ENCODE measurements around the gene ABCC9. TPM values are rescaled to one million over a fixed set of nuclear protein-coding genes. Genes with fewer than 3 reads are reported as not detected.
A peak's percentile ranks its signal among the peaks of the same experiment; 100 is the strongest.
"Not testable (repeated sequence)": the region's sequence is repeated elsewhere in the genome, so short reads cannot be mapped to it uniquely, and the experiment has no call there.

Gene ABCC9
- total RNA-seq, 1 donor from 2014 or later = 32.6 TPM

DNA sequence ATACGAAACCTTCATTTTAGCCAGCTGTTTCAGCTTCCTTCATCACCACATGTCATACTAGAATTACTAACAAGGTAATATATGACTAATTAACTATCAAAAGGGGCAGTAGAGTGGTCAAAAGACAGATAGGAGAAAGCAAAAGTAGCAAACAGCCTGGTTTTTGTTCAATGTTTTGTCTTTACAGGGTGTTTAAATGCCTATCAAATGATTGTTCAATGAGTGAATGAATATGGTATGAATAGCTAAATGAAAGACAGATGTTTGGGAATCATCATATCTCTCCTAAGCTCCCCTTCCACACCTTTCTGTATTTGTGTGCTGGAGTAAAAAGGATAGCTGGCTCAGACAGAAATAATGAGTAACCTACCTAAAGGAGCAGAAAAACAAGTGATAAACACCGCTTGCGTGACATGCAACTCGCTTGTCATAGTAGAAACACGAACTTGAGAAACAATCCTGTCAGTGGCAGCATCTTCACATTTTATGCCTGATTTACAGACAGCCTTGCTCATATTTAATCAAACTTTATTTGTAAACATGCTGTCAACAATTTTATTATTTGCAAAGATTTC lies 34.2 kb downstream of the ABCC9 start:
- no peak overlapping the region for H3K4me3 ChIP-seq
- no peak overlapping the region for H3K27ac ChIP-seq
- no peaks in the 10 kb centered on the region for H3K9me3 ChIP-seq
- no peaks in the 10 kb centered on the region for H3K27me3 ChIP-seq
- ATAC-seq (no peak), DNase-seq (no peak)
- intact Hi-C loops (cut with DNase I) = no loop called here
- TF ChIP-seq, protein P1, sequence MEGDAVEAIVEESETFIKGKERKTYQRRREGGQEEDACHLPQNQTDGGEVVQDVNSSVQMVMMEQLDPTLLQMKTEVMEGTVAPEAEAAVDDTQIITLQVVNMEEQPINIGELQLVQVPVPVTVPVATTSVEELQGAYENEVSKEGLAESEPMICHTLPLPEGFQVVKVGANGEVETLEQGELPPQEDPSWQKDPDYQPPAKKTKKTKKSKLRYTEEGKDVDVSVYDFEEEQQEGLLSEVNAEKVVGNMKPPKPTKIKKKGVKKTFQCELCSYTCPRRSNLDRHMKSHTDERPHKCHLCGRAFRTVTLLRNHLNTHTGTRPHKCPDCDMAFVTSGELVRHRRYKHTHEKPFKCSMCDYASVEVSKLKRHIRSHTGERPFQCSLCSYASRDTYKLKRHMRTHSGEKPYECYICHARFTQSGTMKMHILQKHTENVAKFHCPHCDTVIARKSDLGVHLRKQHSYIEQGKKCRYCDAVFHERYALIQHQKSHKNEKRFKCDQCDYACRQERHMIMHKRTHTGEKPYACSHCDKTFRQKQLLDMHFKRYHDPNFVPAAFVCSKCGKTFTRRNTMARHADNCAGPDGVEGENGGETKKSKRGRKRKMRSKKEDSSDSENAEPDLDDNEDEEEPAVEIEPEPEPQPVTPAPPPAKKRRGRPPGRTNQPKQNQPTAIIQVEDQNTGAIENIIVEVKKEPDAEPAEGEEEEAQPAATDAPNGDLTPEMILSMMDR (IDR thresholded peaks at IDR 0.05) = no peak
- H3K36me3 ChIP-seq = no peaks in the 10 kb centered on the region
- no peaks in the 10 kb centered on the region for H3K4me1 ChIP-seq

DNA sequence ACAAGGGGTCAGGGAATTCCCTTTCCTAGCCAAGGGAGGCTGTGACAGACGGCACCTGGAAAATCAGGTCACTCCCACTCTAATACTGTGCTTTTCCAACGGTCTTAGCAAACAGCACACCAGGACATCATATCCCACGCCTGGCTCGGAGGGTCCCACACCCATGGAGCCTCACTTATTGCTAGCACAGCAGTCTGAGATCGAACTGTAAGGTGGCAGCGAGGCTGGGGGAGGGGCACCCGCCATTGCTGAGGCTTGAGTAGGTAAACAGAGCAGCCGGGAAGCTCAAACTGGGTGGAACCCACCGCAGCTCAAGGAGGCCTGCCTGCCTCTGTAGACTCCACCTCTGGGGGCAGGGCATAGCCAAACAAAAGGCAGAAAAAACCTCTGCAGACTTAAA lies 41.7 kb downstream of the ABCC9 start:
- H3K4me1 ChIP-seq; H3K36me3 ChIP-seq; H3K4me3 ChIP-seq; H3K27me3 ChIP-seq; DNase-seq; ATAC-seq; intact Hi-C loops (cut with DNase I); H3K9me3 ChIP-seq; H3K27ac ChIP-seq: not testable (repeated sequence)

DNA sequence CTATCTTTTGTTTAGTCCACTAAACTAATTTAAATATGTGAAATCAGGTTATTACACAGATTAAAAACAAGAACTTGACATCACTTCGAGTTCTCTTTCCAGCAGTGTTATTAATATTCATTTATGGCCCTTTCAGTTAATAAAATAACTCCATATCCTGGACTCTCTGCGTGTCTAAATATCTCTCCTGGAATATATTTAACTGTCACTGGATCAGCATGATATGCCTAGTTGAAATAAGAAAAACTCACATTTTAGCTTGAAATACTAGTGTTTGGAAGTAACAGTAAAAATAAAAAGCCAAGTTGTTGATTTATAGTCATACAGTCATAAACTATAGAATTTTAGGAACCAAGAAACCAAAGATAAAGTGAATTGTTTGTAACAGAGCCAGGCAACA lies 45.6 kb downstream of the ABCC9 start:
- TF ChIP-seq, protein P1 (IDR thresholded peaks at IDR 0.05) = no peak
- no peak for ATAC-seq
- Histone ChIP-seq H3K36me3 (no peaks in the 10 kb centered on the region), H3K4me1 (peaks cover 6% of the 10 kb centered on the region), H3K9me3 (no peaks in the 10 kb centered on the region), H3K27ac (no peak overlapping the region), H3K4me3 (no peak overlapping the region), H3K27me3 (no peaks in the 10 kb centered on the region)
- intact Hi-C loops (cut with DNase I) = no loop called here
- no peak for DNase-seq

- intact Hi-C loops (cut with DNase I) = no loop called here
- H3K4me1 ChIP-seq = peaks cover 6% of the 10 kb centered on the region
- DNase-seq (no peak), ATAC-seq (peak; percentile 48)
- no peaks in the 10 kb centered on the region for H3K36me3 ChIP-seq
- no peak overlapping the region for H3K4me3 ChIP-seq
- H3K9me3 ChIP-seq = no peaks in the 10 kb centered on the region
- TF ChIP-seq, protein P1 (IDR thresholded peaks at IDR 0.05) = no peak
- H3K27ac ChIP-seq = no peak overlapping the region
- no peaks in the 10 kb centered on the region for H3K27me3 ChIP-seq
Observed at GRCh38 chr12:21894792-21895595, 46.2 kb downstream of the ABCC9 start.

GRCh38 chr12:21893924-21894323 lies 47.3 kb downstream of the ABCC9 start:
- ATAC-seq = no peak
- no peak for DNase-seq
- no peak overlapping the region for H3K4me3 ChIP-seq
- TF ChIP-seq, protein P1 (IDR thresholded peaks at IDR 0.05) = no peak
- intact Hi-C loops (cut with DNase I) = no loop called here
- H3K4me1 ChIP-seq = peaks cover 6% of the 10 kb centered on the region
- H3K9me3 ChIP-seq = no peaks in the 10 kb centered on the region
- H3K27ac ChIP-seq = no peak overlapping the region
- H3K36me3 ChIP-seq = no peaks in the 10 kb centered on the region
- H3K27me3 ChIP-seq = no peaks in the 10 kb centered on the region

- ATAC-seq (no peak), DNase-seq (no peak)
- peaks cover 6% of the 10 kb centered on the region for H3K4me1 ChIP-seq
- H3K27ac ChIP-seq = no peak overlapping the region
- no peaks in the 10 kb centered on the region for H3K27me3 ChIP-seq
- H3K9me3 ChIP-seq = no peaks in the 10 kb centered on the region
- no peaks in the 10 kb centered on the region for H3K36me3 ChIP-seq
- TF ChIP-seq, protein P1 (IDR thresholded peaks at IDR 0.05) = no peak
- H3K4me3 ChIP-seq = no peak overlapping the region
- intact Hi-C loops (cut with DNase I) = no loop called here
Observed at GRCh38 chr12:21892341-21892740, 48.9 kb downstream of the ABCC9 start.

Data from upper lobe of right lung (tissue), 1 donor.